HPDE6-E6E7 (cell line): ENCODE results near the gene QKI.
"Not testable (repeated sequence)": the region's sequence is repeated elsewhere in the genome, so short reads cannot be mapped to it uniquely, and the experiment has no call there.

Source experiments
- DNase-seq: peaks from one replicate; pipeline ENCODE4 v3.0.0; 2011; ENCODE audit warnings: missing footprints; ENCODE audit errors: extremely low spot score

The QKI gene

GRCh38 chr6:163414946-163415619 is 565 bp downstream of the QKI start:
- DNase-seq: no peak

- peak; percentile 33 for DNase-seq
These were observed 1.4 kb downstream of the QKI start for GRCh38 chr6:163415620-163416556.

- no peak for DNase-seq
These were observed 2.2 kb downstream of the QKI start for GRCh38 chr6:163416557-163417253.

DNA sequence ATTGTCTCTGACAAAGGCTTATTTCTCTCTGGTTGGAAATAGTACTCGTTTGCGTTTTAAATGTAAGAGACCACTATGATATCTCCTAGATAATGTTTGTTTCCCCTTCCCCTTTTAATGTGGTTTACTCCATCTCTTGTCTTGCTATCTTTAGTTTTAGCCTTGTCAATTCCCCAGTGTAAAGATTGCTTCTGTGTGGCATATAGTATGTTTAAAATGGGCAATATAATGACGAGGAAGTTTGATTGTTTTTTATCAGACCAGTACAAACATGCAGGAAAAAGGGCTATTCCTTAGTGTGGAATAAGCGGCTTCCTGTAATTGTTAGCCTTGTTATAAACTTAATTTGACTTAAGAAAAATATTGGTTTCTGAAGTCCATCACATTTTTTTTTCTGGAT is 3.1 kb downstream of the QKI start:
- DNase-seq: no peak

- no peak for DNase-seq
These were observed 4.0 kb downstream of the QKI start for GRCh38 chr6:163418311-163419029.

- DNase-seq: no peak
These were observed 5.1 kb downstream of the QKI start for GRCh38 chr6:163419413-163420288.

- no peak for DNase-seq
These were observed 5.7 kb downstream of the QKI start for GRCh38 chr6:163420289-163420614.

GRCh38 chr6:163422550-163422949 is 8.0 kb downstream of the QKI start:
- no peak for DNase-seq

GRCh38 chr6:163423696-163424095 is 9.2 kb downstream of the QKI start:
- no peak for DNase-seq

DNA sequence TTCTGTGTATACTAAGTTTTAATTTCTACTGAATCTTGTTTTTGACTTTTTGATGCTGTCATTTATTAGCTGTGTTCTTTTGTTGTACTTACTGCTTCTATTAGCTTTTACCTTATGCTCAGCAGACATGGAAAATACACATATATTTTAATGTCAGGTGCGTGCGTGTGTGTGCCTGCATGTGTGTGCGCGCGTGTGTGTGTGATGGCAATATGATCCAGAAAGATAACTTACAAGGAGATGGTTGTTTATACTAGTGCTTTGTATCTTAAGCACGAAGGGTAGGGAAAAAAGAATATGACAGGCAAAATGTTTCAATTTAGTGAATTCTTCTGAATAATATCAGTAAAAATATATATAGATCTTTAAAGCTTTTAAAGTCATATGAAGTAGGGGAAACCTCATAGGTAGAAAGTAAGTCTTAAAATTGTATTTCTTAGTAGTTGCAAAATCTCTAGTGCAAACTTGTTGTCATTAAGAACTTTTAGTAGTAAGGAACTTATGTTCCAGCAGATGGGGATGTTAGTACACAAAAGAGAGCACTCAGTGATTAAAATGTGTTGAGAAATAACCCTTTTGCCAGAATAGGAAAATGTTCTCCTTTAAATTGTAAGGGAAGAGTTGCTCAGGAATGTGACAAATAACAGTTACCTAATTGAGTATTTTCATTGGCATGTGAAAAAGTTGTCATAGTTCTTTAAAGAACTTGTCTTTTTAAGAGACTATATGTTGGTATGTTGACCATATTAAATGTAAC is 13.2 kb downstream of the QKI start:
- no peak for DNase-seq

GRCh38 chr6:163428373-163428772 is 13.9 kb downstream of the QKI start:
- no peak for DNase-seq

GRCh38 chr6:163429858-163430448 is 15.4 kb downstream of the QKI start:
- no peak for DNase-seq

DNA sequence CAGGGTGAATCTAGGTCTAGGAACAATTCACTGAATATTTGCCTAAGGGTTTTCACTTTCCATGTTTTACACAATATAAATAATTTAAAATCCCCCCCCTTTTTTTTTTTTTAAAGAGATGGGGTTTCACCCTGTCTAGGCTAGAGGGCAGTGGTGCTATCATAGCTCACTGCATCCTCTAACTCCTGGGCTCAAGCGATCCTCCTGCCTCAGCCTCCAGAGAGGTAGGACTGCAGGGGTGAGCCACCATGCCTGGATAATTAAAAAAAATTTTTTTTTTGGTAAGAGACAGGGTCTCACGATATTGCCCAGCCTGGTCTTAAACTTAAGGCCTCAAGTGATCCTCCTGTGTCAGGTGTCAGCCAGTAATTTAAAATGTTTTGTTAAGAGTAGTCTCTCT is 17.8 kb downstream of the QKI start:
- DNase-seq: no peak

- DNase-seq: not testable (repeated sequence)
These were observed 19.0 kb downstream of the QKI start for GRCh38 chr6:163433486-163433885.

DNA sequence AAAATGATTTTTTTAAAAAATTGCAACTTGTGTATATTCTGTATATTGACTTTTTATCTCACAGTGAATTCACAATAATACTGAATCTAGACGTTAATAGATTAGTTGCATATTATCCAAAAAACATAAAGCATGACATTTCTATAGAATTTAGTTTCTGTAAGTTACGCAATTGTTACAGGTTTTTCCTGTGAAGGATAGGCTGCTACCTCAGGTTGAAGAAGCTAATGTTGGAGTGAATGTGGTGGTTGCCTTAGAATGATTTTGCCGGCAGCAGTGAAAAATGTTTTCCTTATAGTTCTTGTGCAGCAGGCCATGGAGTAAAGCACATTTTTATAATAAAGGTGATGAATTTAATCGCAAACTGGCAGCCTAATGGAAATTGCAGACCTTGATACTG is 20.5 kb downstream of the QKI start:
- no peak for DNase-seq

GRCh38 chr6:163436843-163437242 is 22.3 kb downstream of the QKI start:
- DNase-seq: no peak

- DNase-seq: no peak
These were observed 22.9 kb downstream of the QKI start for GRCh38 chr6:163437466-163437865.

DNA sequence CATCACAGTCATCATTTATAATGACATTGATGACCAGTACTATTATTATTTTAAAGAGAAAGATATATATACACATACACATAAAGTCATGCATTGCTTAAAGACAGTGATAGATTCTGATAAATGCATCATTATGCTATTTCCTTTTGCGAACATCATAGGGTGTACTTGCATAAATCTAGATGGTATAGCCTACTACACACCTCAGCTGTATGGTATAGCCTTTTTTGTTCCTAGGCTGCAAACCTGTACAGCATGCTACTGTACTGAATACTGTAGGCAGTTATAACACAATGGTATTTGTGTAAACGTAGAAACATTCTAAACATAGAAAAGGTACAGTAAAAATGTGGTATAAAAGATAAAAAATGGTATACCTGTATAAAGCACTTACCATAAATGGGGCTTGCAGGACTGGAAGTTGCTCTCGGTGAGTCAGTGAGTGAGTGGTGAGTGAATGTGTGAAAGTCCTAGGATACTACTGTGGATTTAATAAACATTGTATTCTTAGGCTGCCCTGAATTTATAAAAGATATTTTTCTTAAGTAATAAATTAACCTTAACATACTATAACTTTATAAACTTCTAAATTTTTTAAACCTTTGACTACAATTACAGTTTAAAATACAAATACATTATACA is 23.9 kb downstream of the QKI start:
- DNase-seq: no peak

- DNase-seq: no peak
These were observed 24.4 kb downstream of the QKI start for GRCh38 chr6:163438940-163439335.
